Activated naive CD4-positive, alpha-beta T cell (primary cell): ENCODE data around the gene SSX4B.
"Not testable (repeated sequence)": the region's sequence is repeated elsewhere in the genome, so short reads cannot be mapped to it uniquely, and the experiment has no call there.

Experiments used
- DNase-seq, 4 experiments: peaks; one replicate each; lab custom pipeline; 2025; lab: John Stamatoyannopoulos, UW

Gene SSX4B, protein sequence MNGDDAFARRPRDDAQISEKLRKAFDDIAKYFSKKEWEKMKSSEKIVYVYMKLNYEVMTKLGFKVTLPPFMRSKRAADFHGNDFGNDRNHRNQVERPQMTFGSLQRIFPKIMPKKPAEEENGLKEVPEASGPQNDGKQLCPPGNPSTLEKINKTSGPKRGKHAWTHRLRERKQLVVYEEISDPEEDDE

DNA sequence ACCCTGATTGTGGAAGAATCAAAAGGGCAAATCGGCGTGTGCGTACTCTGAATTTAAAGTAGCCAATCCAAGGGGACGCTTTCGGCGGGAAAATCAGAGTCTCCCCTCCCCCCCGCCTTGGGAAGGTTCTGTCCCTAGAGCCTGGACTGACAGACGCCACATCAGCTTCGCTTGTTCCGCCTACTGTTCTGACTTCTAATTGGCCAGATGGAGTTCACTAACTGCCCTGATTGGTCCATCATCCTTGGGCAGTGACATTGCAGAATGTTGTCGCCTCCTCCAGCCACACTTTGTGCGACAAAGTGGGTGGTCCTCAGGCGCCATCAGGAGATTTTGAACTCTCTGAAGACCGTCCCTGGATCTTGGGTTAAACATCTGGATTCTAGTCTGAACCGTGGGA, at the start of gene SSX4B:
Gene SSX4B, minus strand, starts transcription at position 101 of the 400 bp plus-strand sequence. CDS start 588 bp downstream, outside the sequence.
- DNase-seq: not testable (repeated sequence)

DNA sequence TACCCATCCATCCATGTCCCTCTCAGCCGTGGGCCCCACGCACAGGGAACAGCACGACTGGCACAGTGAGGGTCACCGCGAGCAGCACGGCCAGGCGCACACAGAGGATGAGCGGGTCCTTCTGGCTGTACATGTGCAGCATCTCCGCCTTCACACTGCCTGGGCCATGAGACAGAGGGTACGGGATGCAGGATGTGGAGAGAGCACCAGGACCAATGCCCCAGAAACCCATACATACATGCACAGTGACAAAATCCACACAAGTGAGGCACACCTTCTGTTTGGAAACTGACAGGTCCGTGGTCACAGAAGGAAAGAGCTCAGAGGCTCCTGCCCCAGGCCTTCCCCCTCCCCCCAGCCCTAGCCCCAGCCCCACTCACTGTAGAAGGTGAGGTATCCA, 48.8 kb upstream of the SSX4B start:
- no peak for DNase-seq

DNA sequence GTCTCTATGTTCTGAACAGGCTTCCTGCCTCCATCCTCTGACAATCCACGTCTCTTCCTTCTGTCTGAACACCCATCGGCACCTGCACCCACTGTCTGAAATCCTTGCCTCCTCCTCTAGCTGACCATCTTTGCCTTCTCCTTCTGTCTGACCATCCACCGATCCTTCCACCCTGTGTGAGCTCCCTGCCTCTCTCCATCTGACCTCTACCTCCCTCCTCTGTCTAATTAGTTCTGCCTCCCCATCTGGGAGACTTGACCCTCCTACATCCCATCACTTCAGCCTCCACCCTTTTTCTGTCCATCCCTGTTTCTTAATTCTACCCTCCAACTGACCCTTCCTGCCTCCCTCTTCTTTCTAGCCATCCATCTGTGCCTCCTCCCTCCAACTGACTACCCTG, 48.3 kb upstream of the SSX4B start:
- no peak for DNase-seq

DNA sequence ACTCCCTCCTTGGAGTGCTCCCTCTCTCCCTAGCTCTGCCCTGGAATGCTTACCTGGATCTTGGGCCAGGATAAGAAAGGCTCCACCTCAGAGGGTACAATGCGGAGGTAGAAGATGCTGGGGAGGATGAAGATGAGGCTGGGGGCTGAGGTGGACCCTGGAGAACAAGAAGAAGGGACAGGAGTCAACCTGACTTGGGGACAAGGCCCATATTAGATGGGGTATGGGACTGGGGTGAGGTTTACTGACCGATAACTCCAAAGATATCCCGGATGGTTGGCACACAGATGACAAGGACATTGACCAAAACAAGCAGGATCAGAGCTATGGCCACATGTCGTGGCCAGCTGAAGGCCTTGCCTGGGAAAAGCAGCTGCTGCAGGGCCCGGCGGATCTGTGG, 47.7 kb upstream of the SSX4B start:
- DNase-seq: no peak

DNA sequence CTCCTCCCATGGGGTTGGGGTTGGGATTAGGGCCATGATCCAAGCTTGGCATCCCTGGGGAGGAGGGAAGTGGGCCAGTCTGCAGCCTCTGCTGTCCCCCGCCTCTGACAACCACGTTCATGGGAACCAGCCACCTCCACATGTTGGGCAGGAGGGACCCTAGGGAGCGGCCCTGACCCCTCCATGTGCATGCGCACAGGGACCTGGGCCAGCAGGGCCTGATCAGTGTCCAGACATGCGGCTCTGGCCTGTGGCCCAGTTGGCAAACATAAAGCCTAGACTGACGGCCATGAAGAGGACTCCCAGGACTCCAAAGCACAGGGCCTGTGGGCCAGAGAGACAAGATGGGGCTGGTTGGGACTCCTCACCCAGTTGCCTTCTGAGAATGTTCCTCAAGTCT, 47.0 kb upstream of the SSX4B start:
- DNase-seq: no peak

DNA sequence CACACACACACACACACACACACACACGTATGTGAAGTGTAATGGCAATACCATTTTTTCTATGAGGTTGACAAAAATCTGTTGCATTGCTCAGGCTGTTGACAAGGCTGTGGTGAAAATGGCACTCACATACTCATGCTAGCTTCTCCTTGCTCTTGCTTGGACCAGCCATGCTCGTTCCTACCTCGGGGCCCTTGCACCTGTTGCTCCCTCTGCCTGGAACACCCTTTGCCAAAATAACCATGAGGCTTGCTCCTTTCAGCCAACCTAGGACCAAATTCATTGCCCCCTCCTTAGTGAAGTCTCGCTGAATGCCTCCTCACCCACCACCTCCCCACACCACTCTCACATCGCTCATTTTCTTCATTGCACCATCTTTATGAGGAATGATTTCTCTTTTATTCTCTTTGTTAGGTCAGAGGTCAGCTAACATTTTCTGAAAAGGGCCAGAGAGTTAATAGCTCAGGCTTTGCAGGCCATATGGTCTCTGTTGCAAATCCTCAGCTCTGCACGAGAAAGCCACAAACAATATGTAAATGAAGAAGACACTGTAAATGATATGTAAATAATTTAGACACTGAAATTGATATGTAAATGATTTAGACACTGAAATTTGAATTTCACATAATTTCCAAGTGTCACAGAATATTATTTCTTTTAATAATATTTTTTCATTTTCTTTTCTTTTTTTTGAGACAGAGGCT, 45.0 kb upstream of the SSX4B start:
- DNase-seq: no peak

DNA sequence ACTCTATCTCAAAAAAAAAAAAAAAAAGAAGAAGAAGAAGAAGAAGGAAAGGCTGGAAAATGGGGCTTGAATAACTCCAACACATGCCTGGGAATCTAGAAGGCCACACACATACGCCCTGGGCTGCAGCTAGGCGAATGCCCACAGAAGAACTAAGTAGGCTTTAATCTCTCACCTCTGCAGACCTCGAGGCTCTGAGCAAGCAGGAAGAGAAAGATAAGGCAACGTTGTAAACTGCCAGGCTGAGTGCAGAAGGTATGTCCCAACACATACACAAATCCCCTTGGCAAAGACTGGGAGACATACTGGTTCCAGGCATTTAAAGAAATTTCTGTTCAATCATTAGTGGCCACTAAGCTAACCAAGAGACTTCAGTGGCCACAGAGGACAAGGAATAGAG, 39.9 kb upstream of the SSX4B start:
- no peak for DNase-seq

DNA sequence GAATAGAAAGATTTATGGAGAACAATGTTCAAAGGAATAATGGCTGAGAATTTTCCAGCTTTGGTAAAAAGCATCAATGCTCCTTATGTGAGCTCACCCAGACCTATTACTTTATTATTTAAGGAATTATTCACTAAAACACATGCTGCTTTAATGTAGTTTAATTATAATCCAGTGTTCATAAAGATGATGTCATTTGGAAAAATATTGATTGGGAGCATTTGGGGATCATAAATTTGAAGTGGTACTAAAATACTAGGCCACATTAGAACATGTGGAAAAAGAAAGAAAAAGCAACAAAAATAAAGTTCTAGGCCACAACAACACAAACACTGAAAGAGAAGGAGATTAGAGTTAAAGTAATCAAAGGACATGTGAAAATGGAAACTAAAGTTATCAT, 38.3 kb upstream of the SSX4B start:
- DNase-seq: no peak

DNA sequence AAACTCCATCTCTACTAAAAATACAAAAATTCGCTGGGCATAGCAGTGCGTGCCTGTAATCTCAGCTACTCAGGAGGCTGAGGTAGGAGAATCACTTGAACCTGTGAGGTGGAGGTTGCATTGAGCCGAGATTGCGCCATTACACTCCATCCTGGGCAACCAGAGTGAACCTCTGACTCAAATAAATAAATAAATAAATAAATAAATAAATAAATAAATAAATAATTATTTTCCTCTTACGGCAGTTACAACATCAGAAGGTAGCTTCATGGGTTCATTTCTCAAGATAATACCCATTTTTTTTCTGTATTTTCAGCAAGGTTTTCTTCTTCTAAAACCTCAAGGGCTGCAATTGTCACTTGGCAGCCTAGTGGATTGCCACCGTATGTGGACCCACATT, 35.4 kb upstream of the SSX4B start:
- DNase-seq: not testable (repeated sequence)

DNA sequence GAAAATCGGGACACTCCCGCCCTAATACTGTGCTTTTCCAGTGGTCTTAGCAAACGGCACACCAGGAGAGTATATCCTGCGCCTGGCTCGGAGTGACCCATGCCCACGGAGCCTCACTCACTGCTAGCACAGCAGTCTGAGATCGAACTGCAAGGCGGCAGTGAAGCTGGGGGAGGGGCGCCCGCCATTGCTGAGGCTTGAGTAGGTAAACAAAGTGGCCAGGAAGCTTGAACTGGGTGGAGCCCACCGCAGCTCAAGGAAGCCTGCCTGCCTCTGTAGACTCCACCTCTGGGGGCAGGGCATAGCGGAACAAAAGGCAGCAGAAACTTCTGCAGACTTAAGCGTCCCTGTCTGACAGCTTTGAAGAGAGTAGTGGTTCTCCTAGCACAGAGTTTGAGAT, 22.0 kb upstream of the SSX4B start:
- peak in 2 of 4 experiments; percentile 2 to 4 for DNase-seq

DNA sequence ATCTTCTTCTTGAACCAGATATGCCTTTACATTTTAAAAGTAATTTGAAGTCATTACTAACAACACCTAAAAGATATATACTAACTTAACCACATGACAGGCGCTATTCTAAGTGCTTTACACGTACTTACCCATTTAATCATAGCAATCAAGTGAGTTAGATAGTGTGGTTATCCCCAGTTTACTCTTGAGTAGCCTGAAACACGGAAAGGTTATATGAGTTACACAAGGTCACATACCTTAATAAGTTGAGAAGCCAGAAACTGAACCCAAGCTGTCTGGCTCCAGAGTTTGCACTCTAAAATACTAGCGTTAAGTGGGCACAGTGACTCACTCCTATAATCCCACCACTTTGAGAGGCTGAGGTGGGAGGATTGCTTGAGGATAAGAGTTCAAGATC, 18.4 kb upstream of the SSX4B start:
- DNase-seq: not testable (repeated sequence)

DNA sequence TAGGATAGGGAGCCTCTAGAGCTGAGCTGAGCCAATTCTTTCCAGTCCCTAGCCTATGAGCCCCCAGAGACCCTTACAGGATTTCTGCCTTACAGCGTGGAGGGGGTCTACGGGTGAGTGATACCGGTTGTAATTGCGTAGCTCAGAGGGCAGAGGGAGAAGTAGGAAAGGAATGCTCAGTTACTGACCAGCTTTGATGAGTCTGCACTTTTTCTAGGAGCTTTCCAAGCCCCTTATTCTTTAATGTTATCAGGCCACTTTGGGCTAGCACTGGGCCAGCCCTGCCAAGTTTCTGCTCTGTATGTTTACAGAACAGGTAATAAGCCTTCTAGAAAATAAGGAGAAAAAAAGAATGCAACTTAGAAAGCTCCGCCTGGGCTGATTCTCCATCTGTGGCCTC, 17.8 kb upstream of the SSX4B start:
- DNase-seq: not testable (repeated sequence)

DNA sequence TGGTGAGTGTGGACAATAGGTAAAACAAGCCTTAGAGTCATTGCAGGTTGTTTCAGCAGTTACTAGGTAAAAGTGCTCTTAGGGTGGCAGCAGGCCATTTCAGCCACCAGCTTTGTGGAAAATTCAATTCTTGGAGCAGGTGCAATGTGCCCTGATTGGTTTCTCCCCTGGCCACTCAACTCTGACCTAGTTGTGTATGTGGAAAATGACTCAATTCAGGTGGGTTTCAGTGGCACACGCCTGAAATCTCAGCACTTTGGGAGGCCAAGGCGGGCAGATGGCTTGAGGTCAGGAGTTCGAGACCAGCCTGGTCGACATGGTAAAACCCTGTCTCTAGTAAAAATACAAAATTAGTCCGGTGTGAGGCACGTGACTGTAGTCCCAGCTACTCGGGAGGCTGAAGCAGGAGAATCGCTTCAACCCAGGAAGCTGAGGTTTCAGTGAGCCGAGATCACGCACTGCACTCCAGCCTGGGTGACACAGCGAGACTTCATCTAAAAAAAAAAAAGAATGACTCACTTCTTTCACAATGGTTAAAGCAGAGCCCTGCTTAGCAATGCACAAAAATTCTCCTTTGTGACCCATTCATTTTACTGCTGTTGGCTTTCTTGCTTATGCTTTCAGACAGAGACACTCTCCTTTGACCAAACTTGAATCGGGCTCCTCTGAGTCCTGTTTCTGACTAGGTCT, 15.4 kb upstream of the SSX4B start:
- not testable (repeated sequence) for DNase-seq

DNA sequence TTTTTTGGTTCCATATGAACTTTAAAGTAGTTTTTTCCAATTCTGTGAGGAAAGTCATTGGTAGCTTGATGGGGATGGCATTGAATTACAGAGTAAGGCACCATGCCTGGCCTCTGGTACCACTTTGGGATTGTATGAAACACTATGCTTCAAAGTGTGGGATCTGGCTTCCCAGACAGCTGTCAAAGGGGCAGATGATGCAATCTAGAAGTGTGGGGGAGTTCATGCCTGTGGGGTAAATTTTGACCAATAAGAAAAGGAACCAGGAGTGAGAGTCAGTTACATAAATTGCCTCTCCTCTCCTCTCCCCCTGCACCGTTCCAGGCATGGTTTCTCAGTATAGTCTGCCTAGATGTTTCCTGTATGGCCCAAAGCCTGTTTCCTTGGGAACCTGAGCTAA, 13.9 kb downstream of the SSX4B start:
- not testable (repeated sequence) for DNase-seq

DNA sequence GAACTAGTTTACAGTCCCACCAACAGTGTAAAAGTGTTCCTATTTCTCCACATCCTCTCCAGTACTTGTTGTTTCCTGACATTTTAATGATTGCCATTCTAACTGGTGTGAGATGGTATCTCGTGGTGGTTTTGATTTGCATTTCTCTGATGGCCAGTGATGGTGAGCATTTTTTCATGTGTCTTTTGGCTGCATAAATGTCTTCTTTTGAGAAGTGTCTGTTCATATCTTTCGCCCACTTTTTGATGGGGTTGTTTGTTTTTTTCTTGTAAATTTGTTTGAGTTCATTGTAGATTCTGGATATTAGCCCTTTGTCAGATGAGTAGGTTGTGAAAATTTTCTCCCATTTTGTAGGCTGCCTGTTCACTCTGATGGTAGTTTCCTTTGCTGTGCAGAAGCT, 14.8 kb downstream of the SSX4B start:
- not testable (repeated sequence) for DNase-seq

DNA sequence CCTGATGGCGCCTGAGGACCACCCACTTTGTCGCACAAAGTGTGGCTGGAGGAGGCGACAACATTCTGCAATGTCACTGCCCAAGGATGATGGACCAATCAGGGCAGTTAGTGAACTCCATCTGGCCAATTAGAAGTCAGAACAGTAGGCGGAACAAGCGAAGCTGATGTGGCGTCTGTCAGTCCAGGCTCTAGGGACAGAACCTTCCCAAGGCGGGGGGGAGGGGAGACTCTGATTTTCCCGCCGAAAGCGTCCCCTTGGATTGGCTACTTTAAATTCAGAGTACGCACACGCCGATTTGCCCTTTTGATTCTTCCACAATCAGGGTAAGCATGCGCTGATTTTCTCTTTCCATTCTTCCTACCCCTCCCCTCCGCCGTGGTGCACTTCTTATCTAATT, 28.5 kb downstream of the SSX4B start, which contains the start of gene SSX4:
Gene SSX4, plus strand, starts transcription at position 301 of the 400 bp plus-strand sequence. CDS start 515 bp downstream, outside the sequence.
- DNase-seq: not testable (repeated sequence)

DNA sequence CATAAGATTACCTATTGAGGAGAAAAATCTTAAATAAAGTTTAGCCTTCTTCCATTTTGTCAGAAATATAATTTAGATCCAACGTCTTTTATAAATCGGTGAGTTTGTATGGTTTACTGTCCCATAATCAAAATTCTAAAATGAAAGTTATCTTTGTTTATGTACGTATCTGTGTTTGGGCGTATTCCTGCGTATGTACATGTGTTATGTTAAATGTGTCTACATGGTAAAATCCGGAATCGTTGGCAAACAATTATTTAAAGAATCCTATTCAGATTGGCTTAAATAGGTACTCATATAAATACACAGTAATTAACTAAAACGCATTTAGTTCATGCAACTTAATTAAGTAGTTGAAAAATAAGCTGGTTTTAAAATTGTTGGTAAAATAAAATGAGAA, 41.4 kb downstream of the SSX4B start:
- not testable (repeated sequence) for DNase-seq

DNA sequence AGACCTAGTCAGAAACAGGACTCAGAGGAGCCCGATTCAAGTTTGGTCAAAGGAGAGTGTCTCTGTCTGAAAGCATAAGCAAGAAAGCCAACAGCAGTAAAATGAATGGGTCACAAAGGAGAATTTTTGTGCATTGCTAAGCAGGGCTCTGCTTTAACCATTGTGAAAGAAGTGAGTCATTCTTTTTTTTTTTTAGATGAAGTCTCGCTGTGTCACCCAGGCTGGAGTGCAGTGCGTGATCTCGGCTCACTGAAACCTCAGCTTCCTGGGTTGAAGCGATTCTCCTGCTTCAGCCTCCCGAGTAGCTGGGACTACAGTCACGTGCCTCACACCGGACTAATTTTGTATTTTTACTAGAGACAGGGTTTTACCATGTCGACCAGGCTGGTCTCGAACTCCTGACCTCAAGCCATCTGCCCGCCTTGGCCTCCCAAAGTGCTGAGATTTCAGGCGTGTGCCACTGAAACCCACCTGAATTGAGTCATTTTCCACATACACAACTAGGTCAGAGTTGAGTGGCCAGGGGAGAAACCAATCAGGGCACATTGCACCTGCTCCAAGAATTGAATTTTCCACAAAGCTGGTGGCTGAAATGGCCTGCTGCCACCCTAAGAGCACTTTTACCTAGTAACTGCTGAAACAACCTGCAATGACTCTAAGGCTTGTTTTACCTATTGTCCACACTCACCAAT, 43.9 kb downstream of the SSX4B start:
- DNase-seq: not testable (repeated sequence)

DNA sequence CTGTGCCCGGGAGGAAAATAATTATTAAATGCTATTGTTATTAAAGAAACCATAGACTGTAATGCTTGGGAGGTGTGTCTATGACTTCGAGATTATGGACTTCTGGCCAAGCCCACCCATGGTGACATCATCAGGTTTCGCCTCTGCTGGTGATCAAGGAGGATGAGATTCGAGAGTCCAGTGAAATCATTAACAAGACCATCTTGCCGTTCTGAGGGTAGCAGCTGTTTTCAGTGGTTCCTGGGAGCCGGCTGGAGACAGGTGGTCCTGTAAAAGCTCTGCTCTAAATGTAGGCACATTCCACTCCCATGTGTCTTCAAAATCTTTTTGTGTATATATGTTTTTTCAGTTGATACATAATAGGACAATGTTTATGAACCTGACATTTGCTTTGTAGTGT, 52.5 kb downstream of the SSX4B start:
- DNase-seq: not testable (repeated sequence)

DNA sequence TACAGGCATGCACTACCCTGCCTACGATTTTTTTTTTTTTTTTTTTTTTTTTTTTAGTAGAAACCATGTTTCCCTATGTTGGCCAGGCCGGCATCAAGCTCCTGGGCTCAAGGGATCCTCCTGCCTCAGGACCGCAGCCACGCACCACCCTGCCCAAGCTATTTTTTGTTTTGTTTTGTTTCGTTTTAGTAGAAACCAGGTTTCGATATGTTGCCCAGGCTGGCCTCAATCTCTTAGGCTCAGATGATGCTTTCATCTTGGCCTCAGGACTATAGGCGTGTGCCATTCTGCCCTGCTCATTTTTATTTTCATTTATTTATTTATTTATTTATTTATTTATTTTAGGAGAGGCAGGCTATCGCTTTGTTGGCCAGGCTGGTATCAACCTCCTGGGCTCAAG, 54.1 kb downstream of the SSX4B start:
- DNase-seq: no peak

DNA sequence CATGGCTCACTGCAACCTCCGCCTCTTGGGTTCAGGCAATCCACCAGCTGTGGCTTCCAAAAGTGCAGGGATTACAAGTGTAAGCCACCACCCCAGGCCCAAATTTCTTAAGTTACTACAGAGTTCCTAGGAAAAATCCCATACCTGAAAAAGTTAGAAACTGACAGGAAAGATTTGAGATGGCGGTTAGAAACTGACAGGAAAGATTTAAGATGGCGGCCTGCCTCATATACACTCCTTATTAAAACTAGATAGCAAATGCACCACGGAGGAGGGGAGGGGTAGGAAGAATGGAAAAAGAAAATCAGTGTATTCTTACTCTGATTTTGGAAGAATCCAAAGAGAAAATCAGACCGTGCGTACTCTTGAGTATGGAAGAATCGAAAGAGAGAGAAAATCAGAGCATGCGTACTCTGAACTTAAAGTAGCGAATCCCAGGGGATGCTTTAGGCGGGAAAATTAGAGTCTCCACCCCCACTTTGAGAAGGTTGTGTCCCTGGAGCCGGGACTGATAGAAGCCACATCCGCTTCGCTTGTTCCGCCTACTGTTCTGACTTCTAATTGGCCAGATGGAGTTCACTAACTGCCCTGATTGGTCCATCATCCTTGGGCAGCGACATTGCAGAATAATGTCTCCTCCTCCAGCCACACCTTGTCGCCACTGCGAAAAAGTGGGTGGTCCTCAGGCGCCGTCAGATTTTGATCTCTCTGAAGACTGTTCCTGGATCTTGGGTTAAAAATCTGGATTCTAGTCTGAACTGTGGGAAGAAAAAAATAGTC, 55.3 kb downstream of the SSX4B start, which contains the start of gene SSX3:
Gene SSX3, minus strand, starts transcription at position 389 of the 780 bp plus-strand sequence. CDS start 1,454 bp downstream, outside the sequence.
- not testable (repeated sequence) for DNase-seq
